NCI-H774 (cell line): Measurements from ENCODE around the gene PTGER2.

Experiments
- DNase-seq: peaks from one replicate; lab custom pipeline; 2025; lab: John Stamatoyannopoulos, UW

Gene PTGER2

GRCh38 chr14:52338051-52338681 is 24.1 kb downstream of the PTGER2 start:
- DNase-seq: no peak

DNA sequence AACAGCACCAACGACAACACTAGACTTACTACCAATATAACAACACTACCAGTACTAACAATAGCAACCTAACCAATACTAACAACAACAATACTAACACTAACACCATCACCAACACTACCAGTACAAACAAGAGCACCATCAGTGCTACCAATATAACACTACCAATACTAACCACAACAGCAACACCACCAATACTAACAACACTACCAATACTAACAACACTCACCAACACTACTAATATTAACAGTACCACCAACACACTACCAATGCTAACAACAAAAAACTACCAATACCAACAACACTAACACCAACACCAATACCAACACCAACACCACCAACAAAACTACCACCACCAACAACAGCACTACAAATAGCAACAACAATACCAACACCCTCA is 25.1 kb downstream of the PTGER2 start:
- DNase-seq: no peak

- DNase-seq: no peak
These were observed 28.9 kb downstream of the PTGER2 start for GRCh38 chr14:52342849-52343596.

DNA sequence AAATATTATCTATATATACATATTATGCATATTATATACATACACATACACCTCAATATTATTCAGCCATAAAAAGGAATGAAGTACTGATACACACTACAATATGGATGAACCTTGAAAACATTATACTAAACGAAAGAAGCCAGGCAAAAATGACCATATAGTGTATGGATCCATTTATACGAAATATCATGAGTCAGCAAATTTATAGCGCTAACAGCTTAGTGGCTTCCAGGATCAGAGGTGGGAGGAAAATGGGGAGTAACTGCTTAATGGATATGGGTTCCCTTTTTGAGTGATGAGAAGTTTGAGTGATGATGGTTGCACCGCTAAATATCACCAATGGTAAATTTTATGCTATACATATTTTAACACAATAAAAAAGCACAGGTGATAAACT is 32.7 kb downstream of the PTGER2 start:
- DNase-seq: no peak

DNA sequence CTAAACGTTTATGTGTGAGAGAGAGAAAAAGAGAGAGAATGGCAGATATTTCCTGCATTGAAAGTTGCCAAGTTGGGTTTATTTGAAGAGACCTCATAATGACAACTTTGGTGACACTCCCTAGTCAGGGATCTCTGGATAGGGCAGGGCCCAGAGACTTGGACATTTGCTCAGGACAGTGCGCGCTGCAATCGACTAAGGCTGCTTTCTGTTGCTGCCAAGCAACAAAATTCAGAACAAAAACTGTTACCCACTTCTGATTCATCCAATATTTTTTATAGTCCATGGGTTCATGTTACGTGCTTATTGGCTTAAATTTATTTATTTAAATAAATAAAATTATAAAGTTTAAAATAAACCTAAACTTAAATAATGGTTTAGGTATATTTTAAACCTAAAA is 34.2 kb downstream of the PTGER2 start:
- no peak for DNase-seq

DNA sequence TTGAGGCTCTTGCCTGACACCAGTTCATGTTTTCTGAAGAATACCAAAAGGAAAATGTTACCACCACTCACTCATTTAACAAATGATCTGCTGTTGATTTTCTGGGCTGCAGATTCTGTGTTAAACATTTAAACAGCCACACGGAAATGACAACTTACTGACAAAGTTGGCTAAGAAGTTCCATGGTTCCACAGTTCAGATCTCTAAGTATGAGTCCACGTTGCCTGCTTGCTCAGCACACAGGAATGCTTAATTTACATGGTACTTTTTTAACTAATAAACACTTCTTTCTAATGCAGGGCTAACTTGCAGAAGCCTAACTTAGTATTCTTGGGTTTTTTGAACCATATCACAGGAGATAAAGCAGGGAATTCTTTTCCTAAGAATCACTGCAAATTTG is 34.7 kb downstream of the PTGER2 start:
- no peak for DNase-seq

DNA sequence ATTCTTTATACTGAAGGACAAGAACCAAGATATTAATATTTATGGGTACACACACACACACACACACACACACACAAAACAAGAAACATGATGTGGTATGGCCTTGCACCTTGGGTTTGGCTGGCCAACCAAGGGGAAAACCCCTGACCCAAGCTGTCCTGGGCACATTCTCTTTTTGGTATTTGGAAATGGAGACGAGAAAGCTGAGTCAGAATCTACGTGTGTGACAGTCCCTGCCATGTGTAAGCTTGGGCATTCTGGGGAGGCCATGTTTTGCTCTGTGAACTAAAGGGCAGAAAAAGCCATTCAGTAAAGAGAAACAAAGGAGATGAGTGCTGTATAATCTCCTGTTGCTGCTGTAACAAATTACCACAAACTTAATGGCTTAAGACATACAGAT is 35.6 kb downstream of the PTGER2 start:
- DNase-seq: no peak

GRCh38 chr14:52350445-52350844 is 36.3 kb downstream of the PTGER2 start:
- no peak for DNase-seq

- no peak for DNase-seq
These were observed 37.3 kb downstream of the PTGER2 start for GRCh38 chr14:52351233-52352060.

- DNase-seq: no peak
These were observed 38.0 kb downstream of the PTGER2 start for GRCh38 chr14:52352061-52352491.

DNA sequence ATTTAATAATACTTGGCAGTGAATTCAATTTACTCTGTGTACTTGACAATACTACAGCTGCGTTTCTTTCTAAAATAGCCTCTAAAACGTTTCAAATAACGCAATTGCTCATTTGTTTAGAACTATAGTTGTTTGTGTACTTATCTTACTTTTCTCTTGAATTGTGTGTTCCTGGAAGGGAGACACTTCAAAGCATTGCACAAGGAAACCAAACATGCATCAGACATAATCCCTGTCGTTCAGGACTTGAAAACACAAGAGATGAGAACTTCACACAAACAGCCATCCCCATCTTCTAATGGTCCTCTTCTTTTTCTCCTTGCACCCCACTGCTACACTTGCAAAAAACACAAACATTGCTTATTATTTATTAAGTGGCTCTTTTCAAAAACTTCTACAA is 38.5 kb downstream of the PTGER2 start:
- DNase-seq: no peak

DNA sequence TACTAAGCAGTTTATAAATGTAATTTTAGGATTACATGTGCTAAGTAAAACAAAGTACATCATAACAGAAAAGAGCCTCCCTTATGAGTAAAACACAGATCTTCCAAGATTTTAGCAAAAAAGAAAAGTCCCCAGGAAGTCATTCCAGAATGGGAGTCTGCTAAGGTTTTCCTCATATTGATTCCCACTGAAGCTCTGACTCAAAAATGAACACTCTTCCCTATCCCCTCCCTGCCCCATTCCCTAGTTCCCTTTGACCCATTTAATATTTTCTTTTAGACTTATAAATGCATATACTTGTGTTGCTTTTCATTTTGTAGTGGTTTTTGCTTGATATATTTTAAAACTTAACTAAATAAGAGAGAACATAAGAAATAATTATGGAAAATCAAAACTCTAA is 40.1 kb downstream of the PTGER2 start:
- no peak for DNase-seq

GRCh38 chr14:52355016-52355431 is 40.9 kb downstream of the PTGER2 start:
- DNase-seq: no peak

DNA sequence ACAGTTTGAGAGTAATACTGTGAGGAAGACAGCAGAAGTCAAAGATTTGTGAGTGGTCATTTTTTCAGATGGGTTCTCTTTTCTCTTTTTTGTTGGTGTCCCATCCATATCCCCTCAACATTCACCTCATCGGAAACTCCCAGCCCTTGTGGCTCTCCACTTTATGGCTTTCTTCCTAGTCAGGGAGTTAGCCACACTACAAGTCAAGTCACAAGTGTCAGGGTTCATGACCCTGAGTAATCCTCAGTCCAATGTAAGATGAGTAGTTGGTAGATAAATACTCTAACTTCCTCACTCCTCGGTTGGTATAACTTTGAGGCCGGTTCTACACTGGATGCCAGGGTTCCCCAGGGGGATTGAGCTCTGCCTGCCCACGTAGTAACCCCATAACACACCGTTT is 41.4 kb downstream of the PTGER2 start:
- no peak for DNase-seq

DNA sequence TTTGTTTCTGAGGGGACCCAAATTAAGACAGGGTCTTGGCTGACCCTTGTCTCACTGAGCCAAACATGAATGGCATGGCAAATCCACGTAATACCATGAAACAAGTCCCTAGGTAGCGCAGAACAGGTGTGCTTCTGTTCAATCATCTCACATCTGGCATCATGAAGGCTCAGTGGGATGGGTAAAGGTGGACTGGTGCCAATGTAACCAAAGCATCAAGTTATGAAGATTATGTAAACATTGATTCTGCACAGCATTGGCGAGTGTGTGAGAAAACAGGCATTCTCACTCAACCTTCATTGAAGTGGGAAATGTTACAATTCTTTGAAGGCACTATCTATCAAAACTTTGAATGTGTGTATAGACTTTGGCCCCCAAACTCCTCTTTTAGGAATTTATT is 41.9 kb downstream of the PTGER2 start:
- peak; percentile 22 for DNase-seq

- no peak for DNase-seq
These were observed 46.7 kb downstream of the PTGER2 start for GRCh38 chr14:52360831-52361230.

DNA sequence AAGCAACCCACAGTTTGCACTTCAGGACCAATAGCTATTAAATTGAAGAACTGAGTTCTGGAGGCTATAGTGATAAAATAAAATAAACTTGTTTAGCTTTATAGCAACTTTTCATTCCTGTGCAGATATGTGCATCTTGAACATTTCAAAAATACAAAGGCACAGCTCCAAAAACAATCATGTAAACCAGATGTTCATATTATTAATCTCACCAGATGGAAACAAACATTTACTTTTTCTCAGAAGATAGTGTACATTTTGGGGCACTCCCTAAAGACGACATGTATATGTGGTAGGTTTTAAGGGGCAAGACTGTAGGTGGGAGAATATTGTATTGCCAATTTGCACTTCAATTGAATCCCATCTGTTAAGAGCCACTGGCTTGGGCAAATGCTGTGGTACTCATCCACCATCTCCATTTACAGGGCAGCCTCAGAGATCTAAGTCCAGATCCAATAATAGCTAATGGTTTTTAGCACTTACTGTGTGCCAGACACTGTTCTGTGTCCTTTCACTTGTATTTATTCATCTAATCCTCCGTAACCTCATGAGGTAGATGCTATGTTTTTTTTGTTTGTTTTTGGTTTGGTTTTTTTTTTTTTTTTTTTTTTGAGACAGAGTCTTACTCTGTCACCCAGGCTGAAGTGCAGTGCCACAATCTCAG is 49.1 kb downstream of the PTGER2 start:
- no peak for DNase-seq

DNA sequence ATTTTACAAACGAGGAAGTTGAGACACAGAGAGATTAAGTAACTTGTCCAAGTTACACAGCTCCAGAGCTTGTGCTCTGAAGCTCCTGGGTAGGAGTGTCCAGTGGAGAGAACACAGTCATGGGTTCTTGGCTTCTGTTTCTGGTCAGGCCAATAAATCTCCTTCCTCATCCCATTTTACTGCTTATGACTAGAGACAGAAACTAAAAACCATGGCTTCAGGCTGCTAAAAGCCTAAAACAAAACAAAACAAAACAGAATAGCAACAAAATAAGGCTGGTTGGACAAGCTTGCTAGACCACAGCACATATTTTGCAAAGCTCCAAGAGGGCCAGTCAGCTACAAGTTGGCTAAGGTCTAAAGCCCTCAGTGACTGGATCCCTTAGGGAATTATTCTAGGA is 49.8 kb downstream of the PTGER2 start:
- no peak for DNase-seq

- DNase-seq: no peak
These were observed 51.0 kb downstream of the PTGER2 start for GRCh38 chr14:52365071-52365470.

DNA sequence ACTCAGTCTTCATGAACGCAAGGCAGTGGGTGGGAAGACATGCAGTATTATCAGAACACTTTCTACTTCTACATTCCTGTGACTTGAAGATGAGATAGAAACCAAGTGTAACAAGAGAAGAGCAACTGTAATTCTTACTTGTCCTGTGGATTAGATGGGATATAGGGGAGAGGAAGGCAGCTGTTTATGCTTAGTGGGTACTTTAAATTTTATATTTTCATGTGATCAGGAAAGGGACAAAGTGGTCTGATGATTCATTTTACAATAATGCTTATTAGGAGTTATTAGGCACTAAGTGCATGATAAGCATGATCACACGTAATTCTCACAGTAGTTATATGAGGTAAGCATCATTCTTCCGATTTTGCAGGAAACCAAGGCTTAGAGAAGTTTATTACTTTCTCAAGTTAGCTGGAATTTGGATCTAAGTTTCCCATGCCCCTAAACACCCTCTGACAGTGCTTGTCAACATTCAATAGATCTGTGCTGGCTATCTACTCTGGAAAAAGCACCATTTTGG is 52.7 kb downstream of the PTGER2 start:
- no peak for DNase-seq

- DNase-seq: no peak
These were observed 55.2 kb downstream of the PTGER2 start for GRCh38 chr14:52369305-52369801.

DNA sequence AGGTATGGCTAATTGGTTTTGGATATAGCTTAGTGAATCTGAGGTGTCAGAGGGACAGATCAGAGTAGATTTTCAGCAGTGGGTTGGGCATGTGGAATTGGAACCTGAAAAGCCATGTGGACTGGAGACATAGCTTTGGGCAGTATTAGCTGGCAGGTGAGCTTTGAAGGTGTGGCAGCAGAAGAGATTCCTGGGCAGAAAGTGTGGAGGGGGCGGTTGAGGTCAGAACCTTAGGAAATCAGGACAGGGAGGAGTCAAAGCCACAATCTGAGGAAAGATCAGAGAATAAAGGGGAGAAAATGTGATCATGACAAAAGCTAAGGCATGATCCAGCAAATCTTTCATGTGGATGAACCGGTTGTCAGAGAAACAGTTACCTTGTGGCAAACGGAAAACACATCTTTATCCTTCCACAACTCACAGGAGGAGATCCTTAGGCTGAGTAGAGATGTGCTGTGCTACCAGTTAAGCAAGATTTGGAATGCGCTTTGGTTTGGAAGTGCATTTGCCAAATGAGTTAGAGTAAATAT is 56.4 kb downstream of the PTGER2 start:
- no peak for DNase-seq
